Measurements from ENCODE around the gene RINL.
"Not testable (repeated sequence)": the region's sequence is repeated elsewhere in the genome, so short reads cannot be mapped to it uniquely, and the experiment has no call there.

The RINL gene

GRCh38 chr19:38831142-38831605, 46.9 kb downstream of the RINL start:
- peak; percentile 79 for DNase-seq

GRCh38 chr19:38830039-38830733, 47.9 kb downstream of the RINL start:
- no peak for DNase-seq

- DNase-seq, result peak; percentile 38
These were observed 48.9 kb downstream of the RINL start for GRCh38 chr19:38829203-38829602.

- no peak for DNase-seq
These were observed 51.1 kb downstream of the RINL start for GRCh38 chr19:38826856-38827551.

GRCh38 chr19:38825936-38826335, 52.1 kb downstream of the RINL start:
- DNase-seq, result not testable (repeated sequence)

- DNase-seq, result not testable (repeated sequence)
These were observed 56.7 kb downstream of the RINL start for GRCh38 chr19:38821230-38821825.

- no peak for DNase-seq
These were observed 58.7 kb downstream of the RINL start for GRCh38 chr19:38819231-38819920.
